DMS153 treated with DMSO at 0.1 percent for 48 hours (cell line): ENCODE data around the gene NRROS.
A peak's percentile ranks its signal among the peaks of the same experiment; 100 is the strongest.
"Not testable (repeated sequence)": the region's sequence is repeated elsewhere in the genome, so short reads cannot be mapped to it uniquely, and the experiment has no call there.

Source experiments
- DNase-seq: peaks from one replicate; lab custom pipeline; 2025; ENCODE audit not compliant: unreplicated experiment; lab: John Stamatoyannopoulos, UW

NRROS gene

DNA sequence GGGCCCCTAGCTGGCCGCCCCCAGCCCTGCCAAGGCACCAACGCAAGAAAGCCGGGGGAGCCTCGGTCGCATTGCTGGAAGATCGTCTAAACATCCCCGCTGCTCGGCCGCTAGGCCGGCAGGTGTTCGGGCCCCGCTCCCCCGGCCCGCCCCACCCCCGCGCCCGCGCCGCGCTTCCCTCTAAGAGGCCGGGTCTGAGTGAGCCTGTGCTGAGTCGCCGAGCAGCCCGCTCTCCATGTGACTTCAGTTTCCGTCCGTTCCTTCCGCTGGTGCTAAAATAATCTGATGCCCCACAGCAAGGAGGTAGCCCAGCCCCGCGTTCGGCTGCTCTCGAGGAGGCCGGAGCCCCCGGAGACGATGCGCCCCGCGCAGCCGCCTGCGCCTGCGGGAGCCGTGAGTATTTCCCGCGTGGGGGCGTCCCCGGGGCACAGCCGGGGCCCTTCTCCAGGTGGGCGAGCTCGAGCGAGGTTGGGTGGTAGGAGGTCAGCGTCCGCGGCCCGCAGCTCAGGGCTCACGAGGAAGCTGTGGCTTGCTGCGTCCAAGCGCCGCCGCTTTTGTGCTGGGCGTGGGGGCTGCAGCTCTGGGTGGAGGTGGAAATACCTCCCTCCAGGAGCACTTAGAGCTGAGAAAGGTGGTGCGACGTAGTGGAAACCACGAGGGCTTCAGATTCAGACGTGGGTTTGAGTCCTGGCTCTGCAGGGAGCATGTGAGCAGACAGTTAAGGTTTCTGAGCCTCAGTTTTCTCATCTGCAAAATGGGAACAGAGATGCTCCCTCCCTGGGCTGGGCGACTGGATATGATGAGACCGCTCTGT lies at the start of gene NRROS:
Gene NRROS (plus strand): TSS at position 212 of the 814 bp plus-strand sequence. CDS start 14,846 bp downstream, outside the sequence.
- DNase-seq, result no peak

DNA sequence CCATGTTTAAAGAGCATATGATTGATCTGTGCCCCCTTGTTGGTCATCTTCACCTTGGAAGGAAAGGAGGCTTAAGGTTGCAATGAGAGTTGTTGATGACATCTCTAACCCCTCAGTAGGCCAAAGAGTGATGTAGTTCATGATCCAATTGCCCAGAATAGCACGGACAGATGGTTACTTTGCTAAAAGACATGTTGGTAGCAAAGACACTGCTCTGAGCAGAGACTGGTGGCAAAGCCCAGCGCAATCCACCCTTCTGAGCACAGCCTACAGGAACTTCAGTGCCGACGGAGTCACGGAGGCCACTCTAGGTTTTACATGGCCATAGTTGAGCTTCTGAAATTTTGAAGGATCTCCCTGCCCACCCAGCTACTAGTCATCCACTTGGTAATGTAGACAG lies 49.2 kb upstream of the NRROS start:
- DNase-seq, result no peak

DNA sequence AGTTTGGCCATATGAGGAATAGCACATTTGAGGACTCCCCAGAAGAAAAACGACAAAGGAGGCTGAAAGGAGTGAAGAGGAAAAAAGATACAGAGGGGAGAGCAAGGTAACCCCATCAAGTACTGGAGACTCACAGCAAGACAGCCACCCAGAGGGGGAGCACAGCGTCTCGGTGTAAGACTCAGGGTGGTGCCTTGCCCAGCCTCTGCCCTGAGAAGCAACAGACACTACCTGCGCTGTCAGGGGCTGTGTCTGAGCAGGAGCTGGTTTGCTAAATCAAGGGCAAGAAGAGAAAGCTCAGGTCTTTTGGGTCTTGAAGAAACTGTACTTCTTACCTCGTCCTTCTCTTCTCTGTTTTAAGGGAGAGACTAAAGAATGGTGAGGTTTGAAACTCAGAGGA lies 43.1 kb upstream of the NRROS start:
- DNase-seq, result no peak

DNA sequence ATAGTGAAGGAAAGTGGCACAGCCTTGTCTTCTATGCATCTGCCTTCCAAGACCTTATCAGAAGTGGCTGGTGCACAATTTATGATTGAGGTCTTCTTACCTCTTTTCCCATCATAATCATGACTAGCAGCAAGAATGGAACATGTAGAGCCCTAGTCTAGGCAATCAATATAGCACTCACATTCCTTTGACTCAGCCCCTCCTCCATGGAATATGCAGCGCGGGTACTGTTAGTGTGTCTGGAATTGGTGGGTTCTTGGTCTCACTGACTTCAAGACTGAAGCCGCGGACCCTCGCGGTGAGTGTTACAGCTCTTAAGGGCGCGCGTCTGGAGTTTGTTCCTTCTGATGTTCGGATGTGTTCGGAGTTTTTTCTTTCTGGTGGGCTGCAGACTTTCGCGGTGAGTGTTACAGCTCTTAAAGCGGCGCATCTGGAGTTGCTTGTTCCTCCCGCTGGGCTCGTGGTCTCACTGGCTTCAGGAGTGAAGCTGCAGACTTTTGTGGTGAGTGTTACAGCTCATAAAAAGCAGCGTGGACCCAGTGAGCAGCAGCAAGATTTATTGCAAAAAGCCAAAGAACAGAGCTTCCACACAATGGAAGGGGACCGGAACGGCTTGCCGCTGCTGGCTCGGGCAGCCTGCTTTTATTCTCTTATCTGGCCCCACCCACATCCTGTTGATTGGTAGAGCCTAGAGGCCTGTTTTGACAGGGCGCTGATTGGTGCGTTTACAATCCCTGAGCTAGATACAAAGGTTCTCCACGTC lies 41.3 kb upstream of the NRROS start:
- not testable (repeated sequence) for DNase-seq

DNA sequence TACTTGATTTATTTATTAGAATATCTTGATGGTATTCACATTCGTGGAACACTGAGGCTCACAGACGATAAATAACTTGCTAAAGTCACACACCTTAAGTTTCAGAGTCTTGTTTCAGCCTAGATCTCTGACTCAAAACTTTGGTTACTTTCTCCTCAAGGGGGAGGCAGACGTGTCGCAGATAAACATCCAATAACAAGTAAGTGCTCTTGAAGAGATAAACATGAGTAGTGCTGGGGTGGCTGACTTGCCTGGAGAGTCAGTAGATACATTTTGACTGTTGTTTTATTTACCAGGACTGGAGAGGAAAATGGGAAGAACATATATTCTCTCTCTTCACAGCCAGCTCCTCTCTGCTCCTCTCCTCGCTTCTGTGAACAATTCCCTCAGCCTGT lies 39.8 kb upstream of the NRROS start:
- no peak for DNase-seq

DNA sequence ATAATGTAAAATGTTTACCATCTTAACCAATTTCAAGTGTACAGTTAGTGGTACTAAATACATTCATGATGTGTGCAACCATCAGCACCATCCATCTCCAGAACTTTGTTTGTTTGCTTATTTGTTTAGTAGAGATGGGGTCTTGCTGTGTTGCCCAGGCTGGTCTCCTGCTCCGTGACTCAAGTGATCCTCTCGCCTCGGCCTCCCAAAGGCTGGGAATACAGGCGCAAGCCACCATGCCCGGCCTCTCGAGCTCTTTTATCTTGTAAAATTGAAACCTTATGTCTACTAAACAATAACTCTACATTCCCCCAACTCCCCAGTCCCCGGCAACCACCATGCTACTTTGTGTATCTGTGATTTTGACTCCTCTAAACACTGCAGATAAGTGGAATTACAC lies 39.1 kb upstream of the NRROS start:
- no peak for DNase-seq

DNA sequence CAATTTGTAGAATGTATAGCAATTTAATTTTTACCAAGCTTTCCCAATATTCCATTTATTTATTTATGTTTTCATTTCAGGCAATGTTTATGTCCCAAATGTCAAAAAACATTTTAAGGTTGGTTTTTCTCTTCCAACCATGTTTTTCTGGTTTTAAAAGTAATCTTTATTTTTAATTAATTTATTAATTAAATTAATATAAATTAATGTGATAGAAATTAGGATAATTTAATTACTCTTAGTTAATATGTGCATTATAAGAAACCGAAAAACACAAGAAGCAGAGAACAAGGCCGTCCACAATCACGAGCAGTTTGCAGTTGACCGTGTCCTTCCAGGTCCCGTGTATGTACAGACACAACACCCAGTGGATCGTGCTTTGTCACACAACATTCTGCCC lies 36.8 kb upstream of the NRROS start:
- DNase-seq, result no peak

DNA sequence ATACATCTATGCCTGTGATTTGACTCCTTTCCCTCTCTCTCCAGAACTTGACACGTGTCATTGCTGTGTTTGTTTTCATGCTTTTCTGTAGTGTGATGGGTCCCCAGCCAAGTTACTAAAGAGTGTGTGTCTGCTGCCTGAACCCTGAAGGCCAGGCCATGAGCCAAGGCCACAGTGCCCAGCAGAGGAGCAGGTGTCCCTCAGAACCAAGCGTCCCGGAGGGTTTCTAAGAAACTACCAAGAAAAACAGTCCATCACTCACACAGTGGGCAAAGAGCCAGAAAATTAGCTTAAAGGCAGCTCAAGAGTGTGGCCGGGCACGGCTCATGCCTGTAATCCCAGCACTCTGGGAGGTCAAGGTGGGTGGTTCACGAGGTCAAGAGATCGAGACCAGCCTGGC lies 35.8 kb upstream of the NRROS start:
- no peak for DNase-seq

DNA sequence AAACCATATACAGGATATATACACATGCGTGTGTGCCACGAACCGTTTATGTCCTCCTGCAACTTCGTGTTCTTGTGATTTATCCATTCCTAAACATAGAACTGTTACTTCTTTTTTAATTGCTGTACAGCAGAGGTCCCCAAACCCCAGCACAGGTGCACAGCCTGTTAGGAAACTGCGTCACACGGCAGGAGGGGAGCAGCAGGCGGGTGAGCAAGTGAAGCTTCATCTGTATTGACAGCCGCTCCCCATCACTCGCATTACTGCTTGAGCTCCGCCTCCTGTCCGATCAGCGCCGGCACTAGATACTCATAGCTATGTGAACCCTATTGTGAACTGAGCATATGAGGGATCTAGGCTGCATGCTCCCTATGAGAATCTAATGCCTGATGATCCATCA lies 34.9 kb upstream of the NRROS start:
- no peak for DNase-seq

DNA sequence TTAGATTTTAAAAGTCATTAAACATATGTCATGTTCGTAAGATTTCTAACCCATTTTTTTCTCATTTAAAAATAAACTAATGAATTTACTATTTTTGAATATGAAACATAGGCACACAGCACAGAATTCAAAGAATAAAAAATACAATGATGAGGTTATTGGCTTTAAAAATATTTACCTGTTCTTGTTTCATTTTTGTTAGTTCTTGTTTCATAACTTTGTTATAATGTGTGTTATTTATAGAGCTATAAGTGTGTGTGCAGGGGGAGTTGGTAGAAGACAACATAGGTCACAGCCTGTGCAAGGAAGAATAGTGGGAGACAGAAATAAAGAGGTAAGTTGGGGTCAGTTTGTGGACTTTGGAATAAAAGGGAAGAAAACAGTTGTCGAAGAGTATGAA lies 30.8 kb upstream of the NRROS start:
- DNase-seq, result no peak

DNA sequence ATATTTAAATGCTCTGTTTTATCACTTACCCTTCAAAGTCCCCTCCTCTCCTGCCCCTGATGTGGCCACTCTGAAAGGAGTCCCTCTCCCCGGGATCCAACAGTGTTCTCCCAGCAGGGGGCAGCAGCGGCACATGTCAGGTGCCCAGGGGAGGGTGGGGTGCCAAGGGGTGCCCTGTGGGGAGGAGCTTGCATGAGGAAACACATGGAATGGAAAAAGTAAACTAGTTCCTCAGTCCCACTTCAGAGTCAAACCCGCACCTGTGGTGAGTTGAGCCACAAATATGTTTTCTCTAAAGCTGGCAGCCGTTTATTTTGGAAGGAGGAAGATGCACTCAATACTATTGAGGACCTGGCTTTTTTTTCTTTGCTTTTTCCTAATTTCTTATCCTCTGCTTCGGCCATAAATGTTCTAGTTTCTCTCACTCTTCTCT lies 30.1 kb upstream of the NRROS start:
- DNase-seq, result peak; percentile 79

DNA sequence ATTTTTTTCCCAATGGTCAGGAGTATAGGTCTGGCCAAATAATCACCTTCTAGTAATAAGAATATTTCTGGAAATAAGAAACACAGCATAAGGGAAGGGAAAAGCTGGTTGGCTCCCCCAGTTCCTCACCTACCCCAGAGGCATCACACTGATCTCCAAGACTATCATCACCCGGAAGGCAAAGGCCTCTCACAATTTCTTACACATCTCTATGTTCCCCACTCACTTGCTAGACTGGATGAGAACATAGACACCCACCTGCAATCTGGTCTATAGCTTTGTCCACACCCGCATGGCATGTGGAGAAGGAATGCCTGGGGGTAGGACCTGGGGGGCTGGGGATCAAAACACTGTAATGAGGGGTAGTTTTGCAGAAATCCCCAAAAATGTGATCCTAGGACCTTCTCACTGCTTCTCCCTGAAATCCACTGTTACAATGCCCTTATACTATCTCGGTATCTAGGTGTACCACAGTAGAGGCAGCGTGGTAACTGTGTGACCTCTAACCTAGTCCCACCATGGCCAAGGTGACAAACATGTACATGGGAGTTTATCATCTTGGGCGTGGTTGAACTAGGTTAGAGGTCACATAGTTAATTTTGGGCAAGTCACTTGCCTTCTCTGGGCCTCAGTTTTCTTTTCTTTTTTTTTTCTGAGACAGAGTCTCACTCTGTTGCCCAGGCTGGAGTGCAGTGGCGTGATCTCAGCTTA lies 29.5 kb upstream of the NRROS start:
- DNase-seq, result no peak

DNA sequence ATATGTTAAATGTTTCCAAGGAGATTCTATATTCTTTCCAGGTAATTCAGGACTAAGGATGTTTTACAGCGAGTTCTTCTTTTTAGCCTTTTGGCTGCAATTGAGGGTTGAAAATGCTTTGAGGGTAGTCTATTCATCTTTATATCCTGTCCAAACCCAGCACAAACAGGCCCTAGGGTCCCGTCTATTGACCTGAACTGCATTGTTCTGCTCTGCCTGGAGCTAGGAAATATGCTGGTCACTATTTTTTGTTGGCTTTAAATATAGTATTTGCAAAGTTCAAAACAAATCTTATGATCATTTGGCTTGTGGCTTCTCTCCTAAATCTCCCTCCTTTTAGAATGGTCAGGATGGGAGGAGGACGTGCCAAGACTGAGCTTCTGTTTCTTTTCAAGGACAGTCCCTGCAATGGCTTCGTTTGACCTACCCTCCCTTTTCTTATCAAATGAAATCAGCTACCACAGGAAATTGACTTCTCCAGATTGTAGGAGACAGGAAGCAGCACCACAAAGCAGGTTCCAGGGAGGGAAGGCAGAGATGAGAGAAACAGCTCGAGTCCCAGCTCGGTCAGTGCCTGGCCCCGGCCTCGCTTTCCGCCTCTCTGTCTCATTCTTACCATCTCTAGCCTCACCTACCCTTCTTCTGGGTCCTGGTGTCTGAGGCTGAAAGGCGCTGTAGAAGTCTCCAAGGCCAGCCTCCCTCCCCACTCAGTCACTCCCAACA lies 27.6 kb upstream of the NRROS start:
- no peak for DNase-seq

DNA sequence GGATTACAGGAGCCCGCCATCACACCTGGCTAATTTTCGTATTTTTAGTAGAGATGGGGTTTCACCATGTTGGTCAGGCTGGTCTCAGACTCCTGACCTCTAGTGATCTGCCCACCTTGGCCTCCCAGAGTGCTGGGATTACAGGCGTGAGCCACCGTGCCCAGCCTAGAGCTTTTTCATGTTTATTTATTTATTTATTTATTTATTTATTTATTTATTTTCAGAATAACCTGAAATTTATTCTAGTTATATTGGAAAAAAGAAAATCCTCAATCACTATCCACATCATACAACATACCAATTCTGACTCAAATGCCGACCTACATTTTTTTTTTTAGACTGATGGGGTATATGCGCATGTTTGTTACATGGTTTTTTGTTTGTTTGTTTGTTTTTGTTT lies 24.3 kb upstream of the NRROS start:
- DNase-seq, result not testable (repeated sequence)

DNA sequence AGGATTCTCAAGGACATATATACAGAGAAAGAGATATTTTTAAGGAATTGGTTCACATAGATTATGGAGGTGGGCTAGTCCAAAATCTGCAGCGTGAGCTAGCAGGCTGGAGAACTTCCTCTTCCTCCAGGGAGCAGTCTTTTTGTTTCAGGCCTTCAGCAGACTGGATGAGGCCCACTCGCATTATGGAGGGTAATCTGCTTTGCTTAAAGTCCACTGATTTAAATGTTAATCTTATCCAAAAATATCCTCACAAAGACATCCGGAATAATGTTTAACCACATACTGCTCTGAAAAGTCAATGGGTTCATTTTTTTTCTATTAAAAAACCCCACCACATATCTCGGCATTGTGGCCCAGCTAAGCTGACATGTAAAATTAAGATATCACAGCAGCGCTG lies 22.2 kb upstream of the NRROS start:
- DNase-seq, result no peak

DNA sequence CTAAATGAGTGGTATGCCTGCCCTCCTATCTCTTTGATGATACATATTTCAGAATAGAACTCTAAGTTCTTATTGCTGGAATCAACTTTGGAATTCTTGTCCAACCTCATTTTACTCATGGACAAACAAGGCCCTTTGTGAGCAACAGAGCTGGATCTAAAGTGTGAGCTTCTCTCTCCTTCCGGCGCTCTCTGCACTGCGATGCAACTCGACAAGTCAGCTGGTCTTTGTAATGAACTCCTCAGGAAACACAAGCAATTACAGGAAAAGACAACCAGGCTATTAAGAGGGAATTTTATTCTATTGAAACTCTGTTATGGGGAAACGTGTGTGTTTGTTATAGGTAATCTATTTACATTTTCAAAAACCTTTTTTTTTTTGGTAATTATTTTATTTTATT lies 20.3 kb upstream of the NRROS start:
- peak; percentile 24 for DNase-seq

DNA sequence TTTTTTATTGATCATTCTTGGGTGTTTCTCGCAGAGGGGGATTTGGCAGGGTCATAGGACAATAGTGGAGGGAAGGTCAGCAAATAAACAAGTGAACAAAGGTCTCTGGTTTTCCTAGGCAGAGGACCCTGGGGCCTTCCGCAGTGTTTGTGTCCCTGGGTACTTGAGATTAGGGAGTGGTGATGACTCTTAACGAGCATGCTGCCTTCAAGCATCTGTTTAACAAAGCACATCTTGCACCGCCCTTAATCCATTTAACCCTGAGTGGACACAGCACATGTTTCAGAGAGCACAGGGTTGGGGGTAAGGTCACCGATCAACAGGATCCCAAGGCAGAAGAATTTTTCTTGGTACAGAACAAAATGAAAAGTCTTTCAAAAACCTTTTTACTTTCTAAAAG lies 19.9 kb upstream of the NRROS start:
- not testable (repeated sequence) for DNase-seq

DNA sequence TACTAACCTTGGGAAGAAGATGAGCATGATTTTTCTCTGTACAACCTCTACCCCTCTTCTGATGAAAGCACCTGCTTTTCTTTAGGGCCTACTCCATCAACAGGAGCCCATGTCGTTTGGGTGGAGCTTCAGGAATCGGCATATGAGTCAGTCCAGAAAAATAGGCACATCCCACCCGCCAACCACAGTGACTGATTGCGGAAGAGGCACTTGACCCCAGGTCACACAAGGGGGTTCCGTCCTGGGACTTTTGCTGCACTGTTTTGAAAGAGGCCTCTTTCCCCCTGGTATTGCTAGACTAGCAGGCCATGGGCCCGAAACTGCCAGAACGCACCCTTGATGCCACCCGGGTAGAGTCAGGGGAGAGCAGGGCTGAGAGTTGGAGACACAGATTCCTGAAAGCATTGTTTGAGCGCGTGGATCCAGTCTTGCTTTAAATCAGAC lies 19.3 kb upstream of the NRROS start:
- no peak for DNase-seq

DNA sequence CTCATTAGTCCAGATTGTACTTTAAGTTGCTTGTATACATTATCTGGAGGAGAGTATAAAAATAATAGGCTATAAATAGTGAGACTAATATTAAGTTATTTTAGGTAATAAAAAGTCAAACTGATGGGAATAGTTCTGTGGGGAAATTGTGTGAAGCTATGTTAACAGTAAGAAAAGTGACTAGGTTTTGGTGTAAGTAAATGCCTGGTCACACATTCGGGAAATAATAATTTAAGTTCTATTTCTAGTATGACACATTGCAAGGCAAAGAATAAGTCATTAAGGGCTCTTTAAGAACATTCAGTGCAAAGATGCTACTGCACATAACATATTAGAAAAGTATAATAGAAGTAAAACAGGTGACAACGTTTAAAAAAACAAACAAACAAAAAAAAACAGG lies 18.8 kb upstream of the NRROS start:
- DNase-seq, result no peak

DNA sequence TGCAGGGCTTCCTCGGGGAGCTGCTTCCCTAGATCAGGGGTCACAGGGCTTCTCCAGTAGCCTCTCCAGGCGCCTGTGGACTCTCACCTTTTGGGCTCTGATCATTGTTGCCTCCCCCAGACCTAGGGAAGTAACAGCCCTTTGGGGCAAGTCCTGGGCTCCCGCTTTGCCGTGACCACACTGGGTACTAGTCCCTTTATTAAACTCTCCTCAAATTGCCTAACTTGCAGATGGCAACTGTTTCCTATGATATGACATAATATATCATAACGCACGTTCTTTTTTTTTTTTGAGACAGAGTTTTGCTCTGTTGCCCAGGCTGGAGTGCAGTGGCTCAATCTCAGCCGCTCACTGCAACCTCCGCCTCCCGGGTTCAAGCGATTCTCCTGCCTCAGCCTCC lies 17.9 kb upstream of the NRROS start:
- DNase-seq, result no peak
